GM19239 (cell line): ENCODE measurements around the gene SLC12A1.

Experiments used
- DNase-seq: peaks from one replicate; pipeline ENCODE4 v3.0.0; 2011; ENCODE audit warnings: low spot score; ENCODE audit not compliant: insufficient read length
- FAIRE-seq: peaks from 2 replicates; lab custom pipeline; 2011; peaks lifted over from hg19 to GRCh38; lab: Jason Lieb, UNC

SLC12A1 gene

DNA sequence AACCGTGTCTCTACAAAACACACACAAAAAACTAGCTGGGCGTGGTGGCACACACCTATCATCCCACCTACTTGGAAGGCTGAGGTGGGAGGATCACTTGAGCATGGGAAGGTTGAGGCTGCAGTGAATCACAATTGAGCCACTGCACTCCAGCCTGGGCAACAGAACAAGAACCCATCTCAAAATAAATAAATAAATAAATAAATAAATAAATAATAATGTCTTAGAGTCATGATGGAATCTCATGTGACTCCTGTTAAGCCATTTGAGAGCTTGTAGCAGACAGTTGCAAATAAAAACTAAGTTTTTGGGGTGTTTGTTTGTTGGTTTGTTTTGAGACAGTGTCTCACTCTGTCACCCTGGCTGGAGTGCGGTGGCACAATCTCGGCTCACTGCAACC lies 33.2 kb downstream of the SLC12A1 start:
- DNase-seq (no peak), FAIRE-seq (no peak)

GRCh38 chr15:48242015-48242414 lies 35.9 kb downstream of the SLC12A1 start:
- FAIRE-seq (no peak), DNase-seq (no peak)

- no peak for FAIRE-seq
- DNase-seq: no peak
These were observed 36.4 kb downstream of the SLC12A1 start for GRCh38 chr15:48242535-48242934.

DNA sequence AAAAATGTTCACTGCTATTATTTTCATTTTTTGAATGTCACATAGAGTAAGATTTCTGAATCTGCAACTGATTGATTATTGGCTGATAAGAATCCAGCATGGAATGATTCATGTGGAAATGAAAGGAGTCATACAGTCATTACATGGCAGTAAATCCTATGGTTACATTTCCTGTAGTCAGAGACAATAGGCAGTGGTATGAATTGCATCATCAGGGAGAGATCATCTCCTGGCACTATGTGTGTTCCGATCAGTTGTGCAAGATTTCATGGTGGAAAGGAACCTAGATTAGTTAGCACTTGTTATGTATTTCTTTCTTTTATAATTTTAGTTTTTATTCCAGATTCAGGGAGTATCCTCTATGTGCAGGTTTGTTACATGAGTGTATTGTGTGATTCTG lies 38.8 kb downstream of the SLC12A1 start:
- no peak for FAIRE-seq
- no peak for DNase-seq

DNA sequence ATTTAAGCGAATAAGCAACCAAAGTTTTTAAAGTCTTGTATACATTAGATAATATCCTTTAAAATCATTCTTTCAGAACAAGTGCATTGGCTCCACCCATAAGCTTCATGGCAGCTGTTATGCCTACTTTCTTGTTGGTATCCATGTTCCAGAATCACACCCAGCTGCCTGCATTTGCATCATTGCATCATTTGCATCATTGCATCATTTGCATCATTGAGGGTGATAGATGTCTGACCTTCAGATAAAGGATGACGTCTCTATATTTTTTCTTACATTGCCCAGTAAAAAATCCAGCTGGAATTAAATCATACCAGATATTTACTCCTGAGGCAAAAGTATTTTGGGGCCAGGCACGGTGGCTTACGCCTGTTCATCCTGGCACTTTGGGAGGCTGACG lies 42.3 kb downstream of the SLC12A1 start:
- FAIRE-seq (no peak), DNase-seq (no peak)

DNA sequence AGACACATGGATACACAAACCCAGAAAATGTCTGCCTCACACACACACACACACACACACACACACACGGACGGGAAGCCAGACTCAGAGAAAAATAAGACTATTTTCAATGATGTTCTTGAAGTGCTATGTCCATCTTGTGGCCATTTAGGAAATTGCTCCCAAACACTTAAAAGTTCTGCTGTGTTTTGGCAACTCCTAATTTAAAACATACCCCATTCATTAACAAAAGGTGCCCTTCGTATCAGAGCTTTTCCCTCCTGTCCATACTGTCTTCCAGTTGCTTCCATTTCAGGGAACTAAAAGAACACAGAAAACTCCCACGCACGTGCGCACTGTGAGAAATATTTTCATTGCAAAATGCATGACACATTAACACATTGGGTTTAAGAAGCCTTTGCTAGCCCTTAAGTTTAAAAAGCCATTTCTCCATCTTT lies 44.6 kb downstream of the SLC12A1 start:
- DNase-seq: peak; percentile 20
- peak; percentile 82 for FAIRE-seq

- no peak for DNase-seq
- FAIRE-seq: no peak
These were observed 47.1 kb downstream of the SLC12A1 start for GRCh38 chr15:48253172-48253571.

DNA sequence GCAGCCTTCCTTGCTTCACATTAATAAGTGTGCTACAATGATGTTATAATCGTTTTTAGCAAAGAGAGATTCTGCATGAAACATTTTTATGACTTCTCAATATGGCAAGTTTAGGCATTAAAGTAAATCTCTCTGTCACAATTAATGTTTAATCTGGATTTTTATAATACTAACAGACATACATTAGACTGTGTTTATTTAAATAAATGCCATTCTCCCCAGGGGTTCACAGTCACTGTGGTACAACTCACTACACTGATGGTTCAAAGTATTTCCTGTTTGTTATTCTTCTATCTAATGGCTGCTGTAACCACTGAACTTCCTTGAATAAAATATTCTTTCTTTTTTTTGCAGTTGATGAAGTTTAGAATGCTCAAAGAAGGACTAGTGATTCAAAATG lies 59.0 kb downstream of the SLC12A1 start:
- no peak for DNase-seq
- no peak for FAIRE-seq

DNA sequence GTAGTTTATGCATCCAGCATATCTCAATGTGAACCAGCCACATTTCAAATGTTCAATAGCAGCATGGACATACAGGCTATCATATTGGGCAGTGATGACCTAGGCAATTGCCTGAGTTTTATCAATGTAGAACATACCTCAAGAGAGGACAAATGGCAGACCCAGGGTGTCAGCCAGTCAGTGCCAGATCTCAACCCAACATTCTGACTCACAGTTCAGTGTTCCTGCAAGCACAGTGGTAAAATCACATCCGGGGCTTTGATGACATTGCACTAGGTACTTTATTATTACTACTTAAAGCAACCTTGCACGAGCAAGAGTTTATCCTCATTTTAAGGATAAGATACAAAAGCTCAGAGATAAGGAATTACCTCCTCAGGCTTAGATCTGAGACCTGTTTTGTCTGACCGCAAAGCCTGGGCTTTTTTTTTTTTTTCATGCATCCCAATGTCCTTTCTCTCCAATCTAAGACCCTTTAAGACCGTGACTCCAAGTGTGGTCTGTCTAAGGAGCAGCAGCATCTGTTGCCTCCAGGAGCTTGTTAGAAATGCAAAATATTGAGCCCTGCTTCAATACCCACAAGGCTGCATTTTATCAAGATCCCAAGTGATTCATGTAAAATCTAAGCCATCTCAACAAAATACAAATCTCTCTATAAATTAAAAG lies 60.1 kb downstream of the SLC12A1 start:
- DNase-seq: no peak
- FAIRE-seq: no peak

- FAIRE-seq: no peak
- DNase-seq: no peak
These were observed 61.7 kb downstream of the SLC12A1 start for GRCh38 chr15:48267766-48268165.

GRCh38 chr15:48273049-48273448 lies 66.9 kb downstream of the SLC12A1 start:
- FAIRE-seq: no peak
- no peak for DNase-seq

GRCh38 chr15:48278666-48279065 lies 72.6 kb downstream of the SLC12A1 start:
- DNase-seq (no peak), FAIRE-seq (no peak)

GRCh38 chr15:48279608-48280007 lies 73.5 kb downstream of the SLC12A1 start:
- DNase-seq (no peak), FAIRE-seq (no peak)

GRCh38 chr15:48281674-48282073 lies 75.6 kb downstream of the SLC12A1 start:
- DNase-seq (no peak), FAIRE-seq (no peak)

DNA sequence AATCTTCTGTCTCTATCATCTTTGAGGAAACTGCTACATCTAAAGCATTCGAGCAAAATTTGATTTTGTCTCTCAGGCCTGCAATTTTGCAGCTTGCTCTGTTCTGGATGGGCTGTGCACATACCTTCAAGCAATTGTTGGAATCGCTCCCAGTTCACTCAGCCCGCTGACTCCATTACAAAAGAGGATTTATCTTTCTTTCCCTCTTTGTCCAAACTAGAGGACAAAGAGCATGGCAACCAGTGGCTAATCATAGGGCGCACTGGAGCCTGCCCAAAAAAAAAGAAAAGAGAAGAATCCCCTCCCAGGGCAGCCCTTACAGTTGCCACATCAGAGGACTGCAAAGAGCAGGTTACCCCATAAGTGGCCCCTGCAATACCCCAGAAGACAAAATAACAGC lies 76.1 kb downstream of the SLC12A1 start:
- no peak for FAIRE-seq

DNA sequence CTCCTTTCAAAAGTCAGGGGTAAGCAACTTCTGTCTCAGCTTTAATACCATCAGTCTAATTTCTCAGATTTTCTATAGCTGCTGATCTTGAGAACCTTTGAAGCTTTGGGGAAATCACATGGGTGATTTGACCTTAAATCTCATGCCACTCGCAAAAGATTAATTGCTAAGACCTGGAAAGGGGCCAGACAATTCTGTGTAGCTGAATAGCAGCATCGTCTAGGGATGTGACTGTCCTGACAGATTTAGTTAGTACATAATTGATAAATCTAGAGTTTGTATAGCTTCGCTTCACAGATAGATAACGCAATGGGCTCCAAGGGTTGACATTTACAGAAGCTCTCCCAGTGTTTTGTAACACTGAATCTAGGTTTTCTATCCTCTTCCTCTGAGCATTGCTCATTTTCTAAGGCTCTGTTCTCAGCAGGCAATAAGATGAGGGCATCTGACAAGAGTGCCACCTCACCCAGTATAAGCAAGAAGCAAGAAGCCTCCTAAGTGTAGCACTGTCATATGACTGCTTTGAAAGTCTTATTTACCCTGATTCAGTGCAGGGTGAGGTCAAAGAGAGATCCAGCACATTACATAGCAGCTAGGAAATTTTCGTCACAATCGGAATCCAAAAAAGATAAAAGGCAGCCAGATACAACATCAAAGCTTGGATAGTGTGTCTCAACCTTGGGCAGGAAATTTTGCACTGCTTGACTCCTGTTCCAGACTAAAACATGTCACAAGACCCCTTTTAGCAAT lies 77.5 kb downstream of the SLC12A1 start:
- FAIRE-seq (no peak), DNase-seq (no peak)

More for the DNA sequence above, 76.1 kb downstream of the SLC12A1 start:
- no peak for DNase-seq

GRCh38 chr15:48285329-48286214 lies 79.5 kb downstream of the SLC12A1 start:
- FAIRE-seq (peak; percentile 71), DNase-seq (peak; percentile 28)

GRCh38 chr15:48289628-48290027 lies 83.5 kb downstream of the SLC12A1 start:
- DNase-seq (no peak), FAIRE-seq (no peak)

GRCh38 chr15:48292458-48292857 lies 86.4 kb downstream of the SLC12A1 start:
- FAIRE-seq: no peak
- DNase-seq: no peak

DNA sequence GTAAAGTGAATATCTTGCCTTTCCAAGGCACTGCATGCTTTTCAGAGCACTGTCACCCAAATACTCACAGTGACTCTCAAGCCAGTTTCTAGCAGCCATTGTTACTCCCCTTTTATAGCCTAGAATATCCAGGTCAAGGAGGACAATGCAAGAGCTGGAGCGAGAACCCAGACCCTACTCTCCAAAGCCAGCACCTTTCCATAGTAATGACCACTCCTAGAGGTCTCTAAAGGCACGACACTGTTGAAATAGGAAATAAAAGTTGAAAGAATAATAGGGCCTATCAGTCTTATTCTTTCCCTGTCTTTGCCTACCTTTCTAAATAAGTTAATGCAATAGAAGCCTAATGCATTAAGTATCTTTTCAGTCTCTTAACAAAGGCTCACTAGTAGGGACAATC lies 91.6 kb downstream of the SLC12A1 start:
- DNase-seq: no peak

DNA sequence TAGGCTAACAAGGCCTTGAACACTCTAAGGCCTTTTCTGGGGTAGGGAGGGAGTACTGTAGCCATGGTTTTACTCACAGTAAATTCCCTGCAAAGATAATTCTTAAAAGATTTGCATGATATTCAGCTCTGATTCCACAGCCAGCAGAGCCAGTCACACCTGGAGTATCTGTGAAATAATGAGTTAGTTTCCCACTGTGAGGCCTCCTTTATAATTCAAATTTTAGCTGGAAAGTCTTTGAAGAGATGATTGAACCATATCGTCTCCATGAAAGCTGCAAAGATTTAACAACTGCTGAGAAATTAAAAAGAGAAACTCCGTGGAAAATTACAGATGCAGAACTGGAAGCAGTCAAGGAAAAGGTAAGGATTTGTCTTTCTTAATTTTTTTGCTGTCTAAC lies 92.8 kb downstream of the SLC12A1 start:
- FAIRE-seq (no peak), DNase-seq (no peak)

More for the DNA sequence above, 91.6 kb downstream of the SLC12A1 start:
- no peak for FAIRE-seq
